DMS114 treated with DMSO at 0.1 percent for 48 hours (cell line): ENCODE results near the gene DCDC1.
"Not testable (repeated sequence)": the region's sequence is repeated elsewhere in the genome, so short reads cannot be mapped to it uniquely, and the experiment has no call there.

Experiments
- DNase-seq: peaks from one replicate; lab custom pipeline; 2025; ENCODE audit not compliant: unreplicated experiment; lab: John Stamatoyannopoulos, UW

The DCDC1 gene

DNA sequence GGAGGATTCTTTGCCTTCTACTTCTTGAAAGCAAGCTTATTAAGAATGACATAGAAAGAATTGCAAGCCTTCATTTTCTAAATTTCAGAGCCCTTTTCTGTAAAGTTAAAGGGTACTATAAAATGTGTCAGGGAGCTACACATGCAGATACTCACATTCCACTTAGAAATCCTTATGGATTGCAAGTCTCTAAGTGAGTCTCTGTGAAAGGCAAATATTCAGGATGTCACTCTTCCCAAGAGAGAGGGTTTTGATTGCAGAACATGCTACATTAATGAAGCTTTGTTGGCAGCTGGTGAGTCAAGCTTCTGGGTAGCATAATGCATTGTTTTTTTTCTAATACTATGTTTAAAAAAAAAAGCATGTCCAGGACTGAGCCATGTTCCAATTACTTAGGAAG, 369.2 kb downstream of the DCDC1 start:
- peak; percentile 97 for DNase-seq

DNA sequence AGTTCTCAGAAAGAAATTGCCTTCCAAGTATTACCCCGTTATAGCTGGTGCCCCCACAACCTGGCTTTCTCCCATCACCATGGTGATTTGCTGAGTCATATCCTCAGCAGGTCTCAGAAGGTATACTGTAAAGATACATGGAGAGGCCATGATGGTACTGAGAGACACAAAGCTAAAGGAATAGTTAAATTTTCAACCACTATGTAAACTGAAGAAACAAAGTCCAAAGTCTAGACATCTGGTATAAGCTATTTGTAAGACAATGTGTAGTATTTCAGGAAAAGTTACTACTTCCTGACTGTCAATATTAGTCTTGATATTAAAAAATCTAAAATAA, 377.1 kb downstream of the DCDC1 start:
- DNase-seq, result no peak

DNA sequence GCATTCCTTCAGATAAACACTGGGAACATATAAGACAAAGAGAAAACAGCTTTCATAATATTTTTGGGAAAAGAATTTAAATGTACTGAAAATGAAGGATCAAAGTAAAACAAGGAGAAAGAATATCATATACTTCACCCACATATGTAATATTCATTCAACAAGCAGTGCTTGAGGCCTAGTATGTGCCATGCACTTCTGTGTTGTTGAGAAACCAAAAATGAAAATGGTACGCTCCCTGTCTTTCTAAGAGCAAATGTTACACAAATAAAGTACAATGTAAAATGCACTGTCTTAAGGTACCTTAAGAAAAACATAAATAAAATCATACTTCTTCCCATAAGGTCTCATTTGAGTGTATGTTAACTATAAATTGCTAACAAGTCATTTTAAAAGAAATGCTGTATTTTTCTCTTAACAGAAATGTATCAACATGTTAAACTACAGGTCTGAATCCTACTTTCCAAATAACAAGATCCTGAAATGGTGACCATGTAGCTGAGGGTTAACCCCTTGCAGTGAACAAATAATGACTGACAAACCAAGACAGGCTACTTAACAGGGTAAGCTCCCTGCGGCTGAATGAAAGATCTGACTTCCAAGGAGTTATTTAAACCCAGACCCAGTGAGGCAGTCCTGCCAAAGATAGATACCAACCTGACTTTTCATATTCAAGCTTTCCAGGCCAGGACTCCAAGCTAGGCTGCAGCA, 377.6 kb downstream of the DCDC1 start:
- no peak for DNase-seq

DNA sequence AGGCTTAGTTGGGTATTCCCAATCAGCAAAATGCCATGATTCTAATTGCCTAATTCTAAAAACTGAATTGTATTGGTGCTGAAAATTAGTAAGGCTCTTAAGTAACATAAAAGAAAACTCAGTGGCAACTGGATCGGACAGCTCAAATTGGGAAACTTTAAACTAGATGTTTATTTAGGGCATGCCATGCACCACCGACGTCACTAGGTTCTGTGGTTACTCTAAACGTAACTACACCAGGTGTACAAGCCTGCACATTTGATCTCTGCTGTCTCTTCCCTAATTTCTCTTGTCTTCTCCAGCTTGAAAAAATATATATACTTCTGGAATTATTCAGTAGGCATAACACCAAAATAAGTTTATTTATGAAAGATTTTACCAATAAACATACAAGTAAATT, 378.2 kb downstream of the DCDC1 start:
- DNase-seq, result no peak

DNA sequence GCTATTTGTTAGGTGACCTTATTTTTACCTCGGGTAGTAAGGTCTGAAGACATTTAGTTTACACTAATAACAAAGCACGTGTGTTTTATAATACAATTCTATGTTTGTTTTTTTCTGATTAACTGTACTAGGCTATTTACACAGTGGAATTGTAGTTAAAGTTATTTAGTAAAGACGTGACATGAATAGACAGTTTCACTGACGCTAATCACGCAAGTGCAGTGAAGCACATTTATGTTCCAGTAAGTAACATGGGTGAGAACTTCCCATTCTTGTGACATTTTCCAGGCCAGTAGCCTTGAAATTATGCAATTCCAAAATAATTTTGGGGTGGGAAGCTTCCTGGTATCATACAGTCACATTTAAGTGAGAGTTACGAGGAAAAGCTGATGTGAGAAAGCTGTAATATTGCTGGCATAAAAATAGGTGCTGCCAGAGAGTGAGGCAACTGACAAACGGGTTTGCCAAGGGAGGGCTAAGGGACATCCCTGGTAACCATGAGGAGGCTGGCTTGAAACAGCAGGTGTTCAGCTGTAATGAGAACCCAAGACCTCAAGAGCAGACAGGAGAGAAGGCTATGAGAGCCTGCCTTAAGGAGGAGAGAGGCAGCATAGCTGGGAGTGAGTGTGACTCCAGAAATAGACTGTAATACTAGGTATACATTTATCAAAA, 378.8 kb downstream of the DCDC1 start:
- no peak for DNase-seq

DNA sequence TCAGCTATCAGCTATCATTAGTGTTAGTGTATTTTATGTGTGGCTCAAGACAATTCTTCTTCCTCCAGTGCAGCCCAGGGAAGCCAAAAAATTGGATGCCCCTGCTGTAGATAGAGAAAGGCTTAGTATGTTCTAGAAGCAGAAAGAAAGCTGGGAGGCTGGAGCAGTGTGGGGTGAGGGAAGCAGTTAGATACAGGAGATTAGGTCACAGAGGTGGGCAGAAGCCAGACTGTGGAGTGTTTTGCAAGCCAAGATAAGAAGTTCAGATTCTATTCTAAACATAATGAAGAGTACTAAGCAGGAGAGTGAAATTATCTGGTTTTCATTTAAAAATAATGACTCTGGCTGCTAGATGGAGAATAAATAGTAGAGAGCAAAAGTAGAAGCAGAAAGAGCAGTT, 381.7 kb downstream of the DCDC1 start:
- DNase-seq, result no peak

DNA sequence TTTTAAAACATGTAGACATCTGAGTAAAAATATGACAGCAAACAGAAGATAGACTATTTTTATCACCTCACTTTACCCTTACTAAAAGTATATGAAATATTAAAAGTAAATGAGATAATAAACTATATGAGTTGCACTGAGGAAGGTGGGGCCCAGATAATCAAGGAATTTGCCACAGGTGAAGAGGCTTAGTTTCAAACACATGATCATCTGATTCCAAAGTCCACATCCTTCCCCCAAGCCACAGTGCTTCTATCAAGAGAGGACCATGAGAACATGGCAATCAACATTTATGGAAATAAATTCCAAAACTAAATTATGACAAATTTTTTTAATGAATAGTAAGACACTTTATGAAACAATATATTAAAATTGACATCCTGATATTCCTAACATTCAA, 384.0 kb downstream of the DCDC1 start:
- no peak for DNase-seq

DNA sequence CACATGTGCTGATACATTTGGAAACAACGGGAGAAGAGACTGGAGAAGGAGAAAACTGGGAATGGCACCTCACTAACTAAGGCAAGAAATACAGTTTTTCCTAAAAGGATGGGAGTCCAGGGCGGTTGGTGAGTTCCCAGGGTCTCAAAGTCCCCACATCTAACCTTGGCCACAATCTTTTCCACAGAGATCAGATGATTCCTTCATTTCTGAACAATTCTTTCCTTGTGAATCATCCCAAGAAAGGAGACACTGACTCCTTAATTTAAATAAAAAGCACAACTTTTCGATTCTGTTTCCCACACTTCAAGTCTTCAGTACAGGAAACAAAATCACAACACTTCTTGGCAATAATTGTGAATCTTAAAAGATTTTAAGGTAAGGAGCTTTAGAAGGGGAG, 384.7 kb downstream of the DCDC1 start:
- no peak for DNase-seq

DNA sequence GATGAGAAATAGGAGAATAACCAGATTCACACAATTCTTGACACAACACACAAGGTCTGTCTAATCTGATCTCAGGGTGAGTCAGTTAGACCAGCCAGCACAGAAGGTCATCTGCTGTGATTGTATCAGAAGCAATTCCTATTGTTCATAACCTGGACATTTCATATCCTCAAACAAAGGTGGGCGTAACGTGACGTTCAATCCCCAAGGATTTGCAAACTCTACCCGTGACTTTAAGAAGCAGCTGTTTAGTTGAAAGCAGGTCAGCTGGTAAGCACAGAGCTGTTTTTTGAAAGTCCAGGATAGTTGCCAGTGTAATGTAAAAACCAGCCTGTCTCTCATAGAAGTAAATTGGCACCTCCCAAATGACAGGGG, 385.1 kb downstream of the DCDC1 start:
- DNase-seq, result no peak

DNA sequence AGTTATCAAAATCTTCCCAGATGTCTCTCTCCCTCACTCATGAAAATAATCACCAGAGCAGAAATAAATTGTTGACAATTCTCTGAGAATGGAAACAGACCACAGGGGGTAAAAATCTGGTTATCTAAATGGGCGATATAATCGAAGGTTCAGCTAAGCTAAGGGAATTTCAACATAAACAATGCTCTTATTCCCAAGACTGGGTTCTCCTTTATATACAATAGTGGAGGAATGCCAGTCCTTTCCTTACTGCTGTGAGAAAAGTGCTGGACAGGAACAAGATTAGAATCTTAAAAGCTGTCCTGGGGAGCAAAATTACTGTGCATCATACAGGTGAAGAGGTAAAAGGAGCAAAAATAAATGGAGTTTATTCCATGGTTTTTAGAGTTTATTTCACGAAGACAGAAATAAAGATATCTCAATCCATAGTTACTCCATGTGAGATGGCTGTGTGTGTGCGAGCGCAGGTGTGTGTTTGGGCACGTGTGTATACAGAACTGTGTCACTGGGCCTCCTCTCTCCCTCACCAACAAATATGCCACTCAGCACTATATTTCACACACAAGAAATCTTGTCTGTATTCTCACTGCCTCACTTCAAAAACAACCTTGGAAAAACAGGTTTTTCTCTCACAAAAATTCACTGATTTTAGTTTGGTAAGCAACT, 385.6 kb downstream of the DCDC1 start:
- no peak for DNase-seq

DNA sequence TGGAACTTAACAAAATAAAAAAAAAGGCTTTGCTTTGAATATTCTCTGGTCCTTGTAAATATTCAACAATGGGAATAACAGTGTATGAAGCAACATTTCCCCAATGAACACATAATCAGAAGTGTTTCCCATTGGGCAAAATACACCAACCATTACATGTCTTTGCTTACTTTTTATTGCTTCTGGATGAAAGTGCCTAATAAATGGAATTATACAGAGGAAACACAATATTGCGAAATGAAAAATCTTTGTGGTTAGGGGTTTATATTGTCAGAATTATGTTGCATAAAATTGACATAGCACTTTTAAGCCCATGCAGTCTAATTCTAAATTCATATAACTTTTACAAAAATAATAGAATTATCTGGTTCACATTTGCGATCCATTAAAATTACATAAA, 386.4 kb downstream of the DCDC1 start:
- no peak for DNase-seq

DNA sequence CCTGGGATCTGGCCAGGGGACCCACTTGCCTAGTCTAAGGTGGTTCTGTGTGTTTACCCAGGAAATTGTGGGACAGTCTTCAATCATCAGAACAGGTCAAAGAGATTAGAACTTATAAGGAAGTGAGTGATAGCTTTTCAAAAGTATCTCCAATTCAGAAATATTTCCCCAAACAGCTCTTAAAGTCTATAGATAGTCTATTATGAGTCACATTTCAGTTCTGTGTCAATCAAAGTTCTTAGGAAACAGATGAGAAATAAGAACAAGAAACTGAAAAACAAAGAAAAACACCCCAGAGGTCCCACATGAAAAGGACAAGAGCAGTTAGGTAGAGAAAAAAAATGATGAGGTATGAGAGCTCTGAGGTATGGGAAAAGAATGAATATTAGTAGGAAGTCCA, 402.0 kb downstream of the DCDC1 start:
- no peak for DNase-seq

DNA sequence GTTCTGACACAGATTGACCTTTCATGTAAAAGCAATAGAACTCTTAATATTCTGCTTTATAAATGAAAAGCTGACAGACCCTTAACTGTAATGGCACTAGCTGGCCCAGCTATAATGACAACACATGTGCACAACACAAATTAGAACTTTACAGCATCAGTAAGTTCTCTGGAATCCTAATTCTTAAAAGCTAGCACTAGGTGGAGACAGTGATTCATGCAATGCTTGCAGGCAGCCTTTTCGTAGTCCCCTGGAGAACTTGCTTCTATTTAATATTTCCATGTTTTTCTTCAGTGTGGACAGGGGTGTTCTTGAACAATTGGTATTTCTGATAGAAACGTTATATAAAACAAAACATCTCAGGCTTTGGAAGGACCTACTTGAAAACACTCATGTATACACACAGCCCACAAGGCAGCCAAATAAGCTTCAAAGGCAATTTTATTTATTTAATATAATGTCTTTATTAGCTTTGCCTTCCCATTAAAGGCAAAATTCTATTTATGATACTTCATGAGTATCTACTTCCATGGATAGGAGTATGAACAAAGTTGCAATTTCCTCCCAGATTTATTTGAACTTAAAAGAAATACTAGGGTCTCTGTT, 409.0 kb downstream of the DCDC1 start:
- DNase-seq, result peak; percentile 100

DNA sequence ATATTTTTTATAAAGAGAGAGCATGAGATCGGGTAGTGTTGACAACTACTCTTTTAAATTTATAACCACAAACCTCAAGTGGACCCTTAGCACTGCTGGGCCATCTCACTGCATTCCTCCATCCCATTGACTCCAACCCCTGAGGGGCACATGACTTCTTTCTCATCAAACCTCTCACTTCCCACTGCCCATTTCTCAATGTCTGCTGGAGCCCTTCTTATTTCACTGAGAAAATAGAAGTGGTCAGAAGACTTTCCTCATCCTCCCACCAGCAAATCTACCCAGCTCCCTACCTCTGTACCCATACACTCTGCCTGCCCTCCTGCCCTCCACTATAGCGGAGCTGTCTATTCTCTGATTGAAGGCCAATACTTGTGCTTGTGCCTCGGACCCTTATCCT, 412.8 kb downstream of the DCDC1 start:
- no peak for DNase-seq

DNA sequence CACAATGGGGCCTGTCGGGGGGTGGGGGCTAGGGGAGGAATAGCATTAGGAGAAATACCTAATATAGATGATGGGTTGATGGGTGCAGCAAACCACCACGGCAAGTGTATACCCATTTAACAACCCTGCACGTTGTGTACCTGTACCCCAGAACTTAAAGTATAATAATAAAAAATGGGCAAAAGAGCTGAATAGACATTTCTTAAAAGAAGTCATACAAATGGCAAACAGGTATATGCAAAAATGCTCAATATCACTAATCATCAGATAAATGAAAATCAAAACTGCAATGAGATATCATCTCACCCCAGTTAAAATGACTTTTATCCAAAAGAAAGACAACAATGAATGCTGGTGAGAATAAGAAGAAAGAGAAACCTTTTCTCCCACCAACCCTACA, 419.7 kb downstream of the DCDC1 start:
- DNase-seq, result no peak

DNA sequence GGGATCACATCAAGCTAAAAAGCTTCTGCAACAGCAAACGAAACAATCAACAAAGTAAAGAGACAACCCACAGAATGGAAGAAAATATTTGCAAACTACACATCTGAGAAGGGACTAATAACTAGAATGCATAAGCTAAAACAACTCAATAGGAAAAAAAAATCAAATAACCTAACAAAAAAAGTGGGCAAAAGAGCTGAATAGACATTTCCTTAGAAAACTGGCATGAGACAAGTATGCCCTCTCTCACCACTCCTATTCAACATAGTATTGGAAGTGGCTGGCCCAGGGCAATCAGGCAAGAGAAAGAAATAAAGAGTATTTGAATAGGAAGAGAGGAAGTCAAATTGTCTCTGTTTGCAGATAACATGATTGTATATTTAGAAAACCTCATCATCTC, 421.8 kb downstream of the DCDC1 start:
- DNase-seq, result not testable (repeated sequence)

DNA sequence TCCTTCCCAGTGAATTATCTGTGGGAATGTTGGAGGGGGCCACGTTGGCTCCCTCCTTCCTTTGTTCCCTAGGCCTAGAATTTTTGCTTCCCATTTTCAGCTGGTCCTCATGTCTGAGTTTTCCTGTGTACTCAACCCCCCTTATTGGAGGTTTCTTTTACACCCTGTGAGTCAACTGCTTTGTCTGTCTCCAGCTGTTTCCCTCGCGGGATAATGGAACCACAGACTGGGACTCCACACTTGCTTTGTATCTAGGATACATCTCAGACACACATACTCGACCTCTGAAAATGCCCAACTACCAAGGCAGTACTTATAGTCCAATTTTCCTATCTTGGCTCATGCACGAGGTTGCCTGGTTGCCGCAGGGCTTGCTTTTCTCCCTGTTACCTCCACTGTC, 430.7 kb downstream of the DCDC1 start:
- no peak for DNase-seq

DNA sequence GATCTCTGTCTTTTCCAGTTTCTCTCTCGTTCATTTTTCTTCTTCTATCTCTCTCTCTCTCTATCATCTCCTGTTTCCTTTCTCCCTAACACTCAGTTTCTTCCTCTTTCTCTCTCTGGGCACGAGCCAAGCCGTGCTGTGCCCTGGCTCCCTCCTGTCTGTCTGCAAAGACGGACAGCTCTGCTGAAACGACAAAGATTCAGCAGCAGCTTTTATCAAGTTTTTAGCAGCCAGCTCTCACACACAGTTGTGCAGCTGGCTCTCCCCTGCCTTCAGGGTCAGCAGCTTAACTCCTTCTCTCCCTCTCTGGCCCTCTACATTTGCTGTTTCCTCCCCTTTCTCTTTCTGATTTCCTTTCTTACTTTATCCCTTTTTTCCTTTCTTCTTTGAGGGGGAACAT, 431.4 kb downstream of the DCDC1 start:
- no peak for DNase-seq

DNA sequence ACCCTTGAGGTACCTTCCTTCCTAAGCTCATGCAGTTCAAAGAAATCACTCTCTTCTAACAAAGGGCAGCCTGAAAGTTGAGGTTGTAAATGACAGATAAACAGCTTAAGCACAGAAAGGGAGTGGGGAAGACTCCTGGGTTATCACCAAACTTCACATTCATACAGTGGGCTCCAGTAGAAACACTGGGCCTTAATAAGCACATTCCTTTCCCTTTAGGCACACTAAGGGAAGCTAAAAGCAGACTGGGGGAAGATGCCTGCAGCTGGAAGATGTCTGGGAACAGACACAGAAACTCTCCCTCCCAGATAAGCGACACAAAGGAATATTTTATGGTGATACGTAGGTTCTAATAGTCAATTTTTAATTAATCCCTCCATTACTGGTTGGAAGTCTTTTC, 433.0 kb downstream of the DCDC1 start:
- no peak for DNase-seq

DNA sequence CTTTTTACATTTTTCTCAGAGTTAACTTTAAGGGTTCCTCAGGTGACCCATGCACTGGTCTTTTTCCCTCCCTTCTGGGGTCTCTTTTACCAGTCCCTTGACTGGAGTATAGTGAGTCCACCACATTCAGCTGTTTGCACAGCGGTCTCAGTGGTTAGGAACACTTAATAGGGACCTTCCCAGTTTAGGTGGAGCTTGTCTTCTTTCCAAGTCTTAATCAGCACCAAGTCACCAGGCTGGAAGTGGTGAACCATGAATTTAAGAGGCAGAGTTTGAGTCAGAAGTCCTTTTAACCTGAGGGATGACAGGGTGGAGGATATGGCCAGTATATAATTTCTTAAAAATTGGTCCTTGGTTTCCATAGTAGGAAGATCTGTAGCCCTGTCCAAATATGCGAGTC, 433.7 kb downstream of the DCDC1 start:
- no peak for DNase-seq

DNA sequence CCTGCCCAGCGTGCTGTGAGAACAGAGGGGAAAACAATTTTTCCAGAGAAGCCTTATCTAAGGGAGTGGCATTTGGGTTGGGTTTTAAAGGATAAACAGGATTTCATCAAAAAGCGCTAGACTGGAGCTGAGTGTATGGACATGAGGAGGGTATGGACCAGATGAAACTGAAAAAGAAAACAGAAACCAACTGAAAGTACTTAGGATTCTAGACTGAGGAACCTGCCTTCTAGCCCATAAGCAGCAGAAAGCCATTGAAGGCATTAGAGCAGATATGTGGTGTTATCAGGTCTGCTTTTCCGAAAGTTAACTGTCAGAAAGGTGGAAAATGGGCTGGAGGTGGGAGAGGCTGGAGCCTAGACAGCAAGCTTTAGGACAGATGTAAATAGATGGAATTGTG, 443.4 kb downstream of the DCDC1 start:
- DNase-seq, result no peak

DNA sequence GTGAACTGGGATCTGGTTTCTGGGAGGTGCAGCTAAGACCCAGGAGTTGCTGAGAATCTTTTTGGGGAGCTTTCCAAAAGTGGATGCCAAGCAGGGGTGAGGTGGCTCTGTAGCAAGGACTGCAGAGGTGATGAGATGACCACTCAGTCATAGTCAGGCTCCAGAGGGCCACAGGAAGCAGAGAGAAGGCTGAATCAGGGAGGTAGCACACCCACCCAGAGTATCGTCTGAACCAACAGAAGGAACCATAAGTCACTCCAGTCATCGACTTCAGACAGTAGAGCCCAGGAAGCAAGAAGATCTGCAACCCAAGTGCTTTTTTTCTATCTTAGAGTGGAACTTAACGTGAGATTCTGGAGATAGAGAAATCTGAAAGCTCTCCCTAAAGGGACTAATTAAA, 447.7 kb downstream of the DCDC1 start:
- DNase-seq, result no peak
